Measurements from ENCODE around the gene VWA5B1. TPM values are rescaled to one million over a fixed set of nuclear protein-coding genes. Genes with fewer than 3 reads are reported as not detected.

VWA5B1 gene
- total RNA-seq, 5 donors from 2014 or later (not counting 1 experiment from before 2014, with no cell fraction given) = 0.13 to 0.18 (median 0.15) TPM; not detected in 1

DNA sequence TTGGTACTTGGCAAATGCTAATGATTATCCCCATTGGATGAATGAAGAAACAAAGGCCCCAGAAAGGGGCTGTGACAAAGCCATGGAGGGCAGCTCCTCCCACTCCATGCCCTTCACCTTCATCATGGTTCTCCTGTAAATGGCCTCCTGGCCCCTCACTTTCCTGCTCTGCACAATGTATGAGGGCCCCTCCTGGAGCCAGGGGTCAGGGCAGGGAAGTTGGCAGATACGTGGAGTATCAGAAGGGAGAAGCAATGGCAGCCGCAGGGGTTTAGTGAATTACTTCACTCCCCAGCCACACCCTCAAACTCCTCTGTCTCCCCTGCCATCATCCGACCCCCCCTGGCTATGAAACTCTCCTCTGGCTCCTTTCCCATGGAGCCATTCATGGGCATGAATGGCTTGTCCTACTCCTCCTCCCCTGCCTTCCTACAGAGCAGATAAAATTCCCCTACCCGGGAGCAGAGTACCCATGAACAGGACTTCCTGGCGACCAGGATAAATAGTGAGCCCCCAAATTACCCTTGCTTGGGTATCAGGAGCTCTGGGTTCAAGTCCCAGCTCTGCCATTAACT, 109.0 kb downstream of the VWA5B1 start:
- H3K4me3 ChIP-seq (ENCODE audit: control insufficient read depth in 1 of 2, extremely low read depth in 1 of 2, low read length in 1 of 2) = no peak overlapping the region
- ChIA-PET CTCF (no interaction called here), POLR2A (no interaction called here)
- no peak overlapping the region for H3K4me3 Mint-ChIP-seq
- no peak for DNase-seq
- H3K9me3 Mint-ChIP-seq = peaks cover 0 to 13% (median 0%) of the 10 kb centered on the region in 3 donors
- H3K27me3 Mint-ChIP-seq = peaks cover 47 to 66% of the 10 kb centered on the region in 2 donors
- peaks cover 1 to 61% of the 10 kb centered on the region in 2 experiments for H3K27me3 ChIP-seq (replicated peaks in 1 of 2; ENCODE audit: control insufficient read depth in 2 of 2, extremely low read depth in 1 of 2, insufficient read depth in 2 of 2, low read length in 1 of 2)
- no peaks in the 10 kb centered on the region for H3K9me3 ChIP-seq
- H3K27ac ChIP-seq (ENCODE audit: low read length) = no peak overlapping the region
- no peaks in the 10 kb centered on the region for H3K36me3 ChIP-seq (ENCODE audit: control insufficient read depth in 2 of 2, extremely low read depth in 1 of 2, insufficient read depth in 1 of 2, low read length in 1 of 2)
- no peak overlapping the region for H3K27ac Mint-ChIP-seq
- no peaks in the 10 kb centered on the region for H3K36me3 Mint-ChIP-seq
- H3K4me1 ChIP-seq (ENCODE audit: control insufficient read depth in 1 of 2, extremely low read depth in 1 of 2, insufficient read depth in 2 of 2, low read length in 2 of 2) = no peaks in the 10 kb centered on the region
- 24% methylated on average over 2 of the region's 5 CpGs for WGBS (ENCODE audit: insufficient coverage)
- H3K4me1 Mint-ChIP-seq = no peaks in the 10 kb centered on the region
- no peak for ATAC-seq (replicated peaks in 1 of 4)

DNA sequence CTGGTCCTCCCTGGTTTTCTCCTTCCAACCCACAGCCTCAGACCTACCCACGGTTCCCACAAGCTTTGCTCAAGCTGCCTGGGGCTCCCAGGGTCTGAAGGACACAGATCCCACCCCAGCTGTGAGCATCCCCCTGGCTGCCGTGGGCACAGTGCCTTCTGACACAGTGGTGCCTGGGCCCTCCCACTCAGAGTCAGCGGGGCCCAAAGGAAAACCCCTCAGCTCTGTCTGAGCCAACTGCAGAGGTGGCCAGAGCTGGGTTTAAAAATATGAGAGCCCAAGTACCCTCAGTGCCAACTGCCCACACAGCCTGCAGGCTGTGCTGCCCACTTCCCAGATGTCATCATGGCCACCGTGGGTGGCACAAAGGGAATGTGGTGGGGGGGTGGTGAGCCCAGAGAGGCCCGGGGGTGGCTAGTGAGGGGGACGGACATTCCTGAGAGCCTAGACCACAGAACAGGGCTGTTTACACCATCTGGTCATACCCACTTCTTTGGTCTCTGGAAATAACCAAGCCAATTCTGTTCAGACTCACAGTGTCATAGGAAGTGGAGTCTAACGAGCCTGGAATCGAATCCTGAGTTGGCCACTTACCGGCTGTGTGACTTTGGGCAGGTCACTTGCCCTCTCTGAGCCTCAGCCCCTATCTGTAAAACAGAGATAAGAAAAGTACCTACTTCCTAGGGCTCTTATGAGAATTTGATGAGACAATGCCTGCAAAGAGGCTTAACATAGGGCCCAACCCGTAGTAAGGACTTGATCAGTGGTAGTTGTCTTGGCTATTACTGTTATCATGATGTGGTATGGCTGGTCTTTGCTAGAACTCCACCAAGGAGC, 109.9 kb downstream of the VWA5B1 start:
- H3K9me3 Mint-ChIP-seq = peaks cover 0 to 5% (median 0%) of the 10 kb centered on the region in 3 donors
- Histone ChIP-seq H3K4me1 (ENCODE audit: control insufficient read depth in 1 of 2, extremely low read depth in 1 of 2, insufficient read depth in 2 of 2, low read length in 2 of 2) (no peaks in the 10 kb centered on the region), H3K27ac (ENCODE audit: low read length) (no peak overlapping the region), H3K4me3 (ENCODE audit: control insufficient read depth in 1 of 2, extremely low read depth in 1 of 2, low read length in 1 of 2) (no peak overlapping the region), H3K27me3 (replicated peaks in 1 of 2; ENCODE audit: control insufficient read depth in 2 of 2, extremely low read depth in 1 of 2, insufficient read depth in 2 of 2, low read length in 1 of 2) (peaks cover 2 to 69% of the 10 kb centered on the region in 2 experiments), H3K9me3 (no peaks in the 10 kb centered on the region), H3K36me3 (ENCODE audit: control insufficient read depth in 2 of 2, extremely low read depth in 1 of 2, insufficient read depth in 1 of 2, low read length in 1 of 2) (no peaks in the 10 kb centered on the region)
- CTCF ChIA-PET = no interaction called here
- ATAC-seq (replicated peaks in 1 of 4) = no peak
- no peaks in the 10 kb centered on the region for H3K36me3 Mint-ChIP-seq
- no peak overlapping the region for H3K27ac Mint-ChIP-seq
- H3K4me1 Mint-ChIP-seq = no peaks in the 10 kb centered on the region
- POLR2A ChIA-PET = no interaction called here
- peaks cover 52 to 74% of the 10 kb centered on the region in 2 donors for H3K27me3 Mint-ChIP-seq
- no peak for DNase-seq
- H3K4me3 Mint-ChIP-seq = no peak overlapping the region
- 20% methylated on average over 3 of the region's 10 CpGs for WGBS (ENCODE audit: insufficient coverage)

DNA sequence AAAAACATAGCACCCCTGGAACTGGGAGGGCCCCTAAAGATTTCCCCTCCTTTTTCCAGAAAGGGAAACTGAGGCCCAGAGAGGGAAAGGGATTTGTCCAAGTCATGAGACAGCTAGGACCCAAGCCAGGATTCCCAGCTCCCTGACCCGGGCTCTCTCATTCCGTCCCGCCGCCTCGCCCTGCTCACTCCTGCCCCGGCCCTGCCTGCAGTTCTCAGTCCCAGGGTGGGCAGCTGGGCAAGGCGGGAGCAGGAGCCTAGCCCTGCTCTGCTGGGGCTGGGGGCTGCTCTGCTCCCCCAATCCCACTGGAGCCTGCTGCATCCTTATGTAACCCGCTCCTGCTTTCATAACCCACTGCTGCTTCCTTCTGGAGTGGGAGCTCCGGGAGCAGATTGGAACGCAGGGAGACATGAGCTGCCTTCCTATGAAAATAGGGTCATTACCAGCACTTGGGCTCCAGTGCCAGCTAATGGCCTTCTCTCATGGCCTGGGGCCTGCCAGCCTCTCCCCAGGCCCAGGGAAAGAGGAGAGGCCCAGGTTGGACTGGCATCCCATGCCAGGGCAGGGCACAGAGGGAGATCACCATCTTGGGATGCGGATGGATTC, 110.8 kb downstream of the VWA5B1 start:
- WGBS (ENCODE audit: insufficient coverage) = 94% methylated on average over 9 of the region's 11 CpGs
- no peak for ATAC-seq (replicated peaks in 1 of 4)
- H3K27ac ChIP-seq (ENCODE audit: low read length) = no peak overlapping the region
- H3K36me3 ChIP-seq (ENCODE audit: control insufficient read depth in 2 of 2, extremely low read depth in 1 of 2, insufficient read depth in 1 of 2, low read length in 1 of 2) = no peaks in the 10 kb centered on the region
- ChIA-PET POLR2A (no interaction called here), CTCF (no interaction called here)
- H3K4me3 Mint-ChIP-seq = no peak overlapping the region
- H3K9me3 ChIP-seq = no peaks in the 10 kb centered on the region
- H3K27me3 ChIP-seq (replicated peaks in 1 of 2; ENCODE audit: control insufficient read depth in 2 of 2, extremely low read depth in 1 of 2, insufficient read depth in 2 of 2, low read length in 1 of 2) = peaks cover 2 to 72% of the 10 kb centered on the region in 2 experiments
- H3K4me1 Mint-ChIP-seq = no peaks in the 10 kb centered on the region
- no peak for DNase-seq
- H3K9me3 Mint-ChIP-seq = no peaks in the 10 kb centered on the region
- H3K4me3 ChIP-seq (ENCODE audit: control insufficient read depth in 1 of 2, extremely low read depth in 1 of 2, low read length in 1 of 2) = no peak overlapping the region
- H3K27me3 Mint-ChIP-seq = peaks cover 50 to 75% of the 10 kb centered on the region in 2 donors
- no peaks in the 10 kb centered on the region for H3K4me1 ChIP-seq (ENCODE audit: control insufficient read depth in 1 of 2, extremely low read depth in 1 of 2, insufficient read depth in 2 of 2, low read length in 2 of 2)
- H3K36me3 Mint-ChIP-seq = no peaks in the 10 kb centered on the region
- H3K27ac Mint-ChIP-seq = no peak overlapping the region

- Mint-ChIP-seq H3K36me3 (no peaks in the 10 kb centered on the region), H3K27me3 (peaks cover 48 to 74% of the 10 kb centered on the region in 2 donors), H3K27ac (no peak overlapping the region), H3K4me3 (no peak overlapping the region), H3K4me1 (no peaks in the 10 kb centered on the region), H3K9me3 (no peaks in the 10 kb centered on the region)
- no peak for ATAC-seq (replicated peaks in 1 of 4)
- 49% methylated on average over 10 of the region's 13 CpGs for WGBS (ENCODE audit: insufficient coverage)
- H3K9me3 ChIP-seq = no peaks in the 10 kb centered on the region
- POLR2A ChIA-PET = no interaction called here
- H3K36me3 ChIP-seq (ENCODE audit: control insufficient read depth in 2 of 2, extremely low read depth in 1 of 2, insufficient read depth in 1 of 2, low read length in 1 of 2) = no peaks in the 10 kb centered on the region
- H3K4me1 ChIP-seq (ENCODE audit: control insufficient read depth in 1 of 2, extremely low read depth in 1 of 2, insufficient read depth in 2 of 2, low read length in 2 of 2) = no peaks in the 10 kb centered on the region
- CTCF ChIA-PET = no interaction called here
- H3K27me3 ChIP-seq (replicated peaks in 1 of 2; ENCODE audit: control insufficient read depth in 2 of 2, extremely low read depth in 1 of 2, insufficient read depth in 2 of 2, low read length in 1 of 2) = peaks cover 5 to 66% of the 10 kb centered on the region in 2 experiments
- no peak overlapping the region for H3K27ac ChIP-seq (ENCODE audit: low read length)
- no peak overlapping the region for H3K4me3 ChIP-seq (ENCODE audit: control insufficient read depth in 1 of 2, extremely low read depth in 1 of 2, low read length in 1 of 2)
- DNase-seq = no peak
Observed at GRCh38 chr1:20402585-20403422, 112.1 kb downstream of the VWA5B1 start.

DNA sequence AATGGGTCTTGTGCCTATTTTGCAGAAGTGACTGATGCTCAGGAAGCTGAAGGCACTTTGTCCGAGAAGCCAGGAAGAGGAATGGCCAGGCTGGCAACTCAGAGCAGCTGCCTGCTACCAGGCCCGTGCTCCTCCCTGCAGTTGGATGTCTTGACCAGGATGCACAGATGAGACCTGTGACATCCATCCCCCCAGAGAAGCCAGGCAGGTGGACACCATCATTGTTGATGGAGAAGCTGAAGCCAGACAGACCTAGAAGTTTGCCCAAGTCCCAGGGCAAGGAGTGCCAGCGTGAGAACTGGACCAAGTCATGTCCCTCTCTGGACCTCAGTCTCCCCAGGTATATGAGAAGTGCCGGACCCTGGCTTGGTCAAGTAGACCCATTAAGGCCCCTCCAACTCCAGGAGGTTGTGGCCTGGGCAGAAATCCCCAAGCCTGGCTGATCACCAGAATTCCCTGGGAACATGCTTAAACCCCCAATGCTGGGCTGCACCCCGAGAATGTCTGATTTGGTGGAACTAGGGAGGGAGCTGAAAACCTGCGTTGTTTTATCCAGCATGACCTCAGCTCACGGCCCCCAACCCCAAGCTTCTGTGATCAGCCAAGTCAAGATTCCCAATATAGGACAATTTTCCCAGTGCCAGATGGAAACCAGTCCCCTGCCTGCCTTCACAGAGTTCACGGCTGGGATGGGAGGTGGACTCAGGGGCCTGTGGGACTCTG, 112.9 kb downstream of the VWA5B1 start:
- no peak for ATAC-seq (replicated peaks in 1 of 4)

DNA sequence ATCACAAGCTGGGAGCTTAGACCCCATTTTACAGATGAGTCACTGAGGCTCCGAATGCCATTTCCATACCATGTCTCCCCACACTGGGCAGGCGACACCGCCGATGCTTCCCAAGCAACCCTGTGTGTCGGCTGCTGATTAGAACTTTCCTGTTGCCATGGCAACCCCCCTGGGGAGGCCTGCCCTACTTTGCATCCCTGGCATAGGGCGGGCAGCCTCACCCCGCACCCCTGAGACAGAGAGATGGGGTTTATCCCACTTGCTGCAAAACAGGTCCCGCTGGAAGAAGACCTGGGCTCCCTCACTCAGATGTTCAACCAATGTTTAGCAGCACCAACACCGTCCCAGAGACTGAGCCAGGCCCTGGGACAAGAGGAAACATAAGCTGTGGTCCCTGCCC, 113.8 kb downstream of the VWA5B1 start:
- Histone ChIP-seq H3K27ac (ENCODE audit: low read length) (no peak overlapping the region), H3K27me3 (replicated peaks in 1 of 2; ENCODE audit: control insufficient read depth in 2 of 2, extremely low read depth in 1 of 2, insufficient read depth in 2 of 2, low read length in 1 of 2) (peaks cover 5 to 57% of the 10 kb centered on the region in 2 experiments), H3K4me1 (ENCODE audit: control insufficient read depth in 1 of 2, extremely low read depth in 1 of 2, insufficient read depth in 2 of 2, low read length in 2 of 2) (no peaks in the 10 kb centered on the region), H3K36me3 (ENCODE audit: control insufficient read depth in 2 of 2, extremely low read depth in 1 of 2, insufficient read depth in 1 of 2, low read length in 1 of 2) (no peaks in the 10 kb centered on the region), H3K9me3 (no peaks in the 10 kb centered on the region), H3K4me3 (ENCODE audit: control insufficient read depth in 1 of 2, extremely low read depth in 1 of 2, low read length in 1 of 2) (no peak overlapping the region)
- no peak overlapping the region for H3K4me3 Mint-ChIP-seq
- DNase-seq = no peak
- no peak overlapping the region for H3K27ac Mint-ChIP-seq
- H3K36me3 Mint-ChIP-seq = no peaks in the 10 kb centered on the region
- ATAC-seq (replicated peaks in 1 of 4) = no peak
- 17% methylated on average over 7 of the region's 9 CpGs for WGBS (ENCODE audit: insufficient coverage)
- no peaks in the 10 kb centered on the region for H3K4me1 Mint-ChIP-seq
- CTCF ChIA-PET = no interaction called here
- no peaks in the 10 kb centered on the region for H3K9me3 Mint-ChIP-seq
- peaks cover 33 to 61% of the 10 kb centered on the region in 2 donors for H3K27me3 Mint-ChIP-seq
- POLR2A ChIA-PET = no interaction called here

More for the DNA sequence above, 112.9 kb downstream of the VWA5B1 start:
- Histone ChIP-seq H3K36me3 (ENCODE audit: control insufficient read depth in 2 of 2, extremely low read depth in 1 of 2, insufficient read depth in 1 of 2, low read length in 1 of 2) (no peaks in the 10 kb centered on the region), H3K27ac (ENCODE audit: low read length) (no peak overlapping the region), H3K9me3 (no peaks in the 10 kb centered on the region), H3K4me3 (ENCODE audit: control insufficient read depth in 1 of 2, extremely low read depth in 1 of 2, low read length in 1 of 2) (no peak overlapping the region), H3K27me3 (replicated peaks in 1 of 2; ENCODE audit: control insufficient read depth in 2 of 2, extremely low read depth in 1 of 2, insufficient read depth in 2 of 2, low read length in 1 of 2) (peaks cover 5 to 63% of the 10 kb centered on the region in 2 experiments), H3K4me1 (ENCODE audit: control insufficient read depth in 1 of 2, extremely low read depth in 1 of 2, insufficient read depth in 2 of 2, low read length in 2 of 2) (no peaks in the 10 kb centered on the region)
- no peaks in the 10 kb centered on the region for H3K9me3 Mint-ChIP-seq
- 45% methylated on average over 5 of the region's 8 CpGs for WGBS (ENCODE audit: insufficient coverage)
- ChIA-PET POLR2A (no interaction called here), CTCF (no interaction called here)
- H3K27ac Mint-ChIP-seq = no peak overlapping the region
- no peak for DNase-seq
- H3K27me3 Mint-ChIP-seq = peaks cover 42 to 68% of the 10 kb centered on the region in 2 donors
- H3K4me3 Mint-ChIP-seq = no peak overlapping the region
- H3K36me3 Mint-ChIP-seq = no peaks in the 10 kb centered on the region
- no peaks in the 10 kb centered on the region for H3K4me1 Mint-ChIP-seq
